ENCODE data around the gene PHF10.

Gene PHF10

DNA sequence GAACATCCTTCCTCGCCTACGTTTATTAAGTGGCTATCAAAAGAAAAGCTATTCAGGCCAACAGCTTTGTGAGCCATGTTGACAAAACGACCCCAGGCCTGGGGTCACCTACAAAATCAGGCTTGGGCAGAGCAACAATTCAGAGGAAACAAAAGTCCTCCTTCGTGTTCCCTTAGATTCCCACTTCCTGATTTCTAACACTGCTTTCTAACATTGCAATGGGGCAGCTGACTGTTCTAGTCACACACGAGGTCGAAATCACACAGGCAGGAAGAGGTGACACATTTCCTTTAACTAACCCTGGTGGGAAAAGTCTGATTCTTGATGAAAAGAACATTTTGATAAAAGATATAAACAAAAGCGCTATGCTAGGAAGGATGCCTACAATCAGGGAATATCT is 54.4 kb downstream of the PHF10 start:
- DNase-seq = no peak

GRCh38 chr6:169669147-169669546 is 55.2 kb downstream of the PHF10 start:
- DNase-seq = no peak

DNA sequence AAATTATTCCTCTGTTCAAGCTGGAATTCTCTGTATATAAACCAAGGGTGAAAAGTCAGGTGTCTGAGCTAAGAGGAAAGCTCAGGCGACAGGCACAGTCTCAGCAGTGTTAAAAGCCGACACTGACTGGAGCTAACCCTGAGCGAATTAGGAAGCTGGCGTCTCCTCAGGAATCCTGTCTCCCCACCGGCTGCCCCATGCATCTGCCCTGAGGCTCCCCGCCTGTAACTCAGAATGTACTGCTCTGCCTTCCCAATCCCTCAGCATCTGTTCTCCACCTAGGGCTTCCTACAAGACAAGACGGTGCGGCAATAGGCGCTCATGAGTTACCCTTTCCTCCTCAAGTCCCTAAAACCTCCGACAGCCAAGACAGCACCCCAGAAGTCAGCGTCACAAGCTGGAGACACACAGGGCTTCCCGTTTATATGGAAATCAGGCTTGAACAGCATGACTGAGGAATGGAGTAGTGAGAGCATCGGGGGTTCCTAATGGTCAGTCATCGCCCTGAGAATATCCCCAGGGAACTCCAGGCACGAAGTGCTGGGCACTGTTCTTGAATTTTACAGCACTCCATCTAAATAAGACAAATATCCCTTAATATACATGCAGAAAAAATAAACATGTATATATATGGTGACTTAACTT is 56.0 kb downstream of the PHF10 start:
- DNase-seq = no peak

- no peak for DNase-seq
Observed at GRCh38 chr6:169667716-169668115, 56.6 kb downstream of the PHF10 start.

DNA sequence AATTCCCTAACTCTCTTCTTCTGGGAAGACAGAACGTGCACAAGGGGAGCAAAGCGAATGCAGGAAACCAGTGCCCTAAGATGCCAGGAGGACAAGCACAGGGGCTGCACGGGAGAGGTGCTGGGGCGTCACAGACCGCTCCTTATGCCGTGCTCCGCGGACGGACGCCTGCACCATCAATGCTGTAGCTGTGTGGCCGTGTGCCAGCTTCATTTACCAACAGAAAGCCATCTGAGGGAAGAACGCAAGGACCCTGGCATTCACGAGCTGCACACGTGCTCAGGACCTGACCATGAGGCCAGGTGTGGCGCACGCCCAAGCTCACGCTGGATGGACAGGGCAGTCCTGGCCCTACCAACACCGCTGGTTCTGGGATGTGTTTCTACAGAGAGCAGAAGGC is 57.9 kb downstream of the PHF10 start:
- no peak for DNase-seq

DNA sequence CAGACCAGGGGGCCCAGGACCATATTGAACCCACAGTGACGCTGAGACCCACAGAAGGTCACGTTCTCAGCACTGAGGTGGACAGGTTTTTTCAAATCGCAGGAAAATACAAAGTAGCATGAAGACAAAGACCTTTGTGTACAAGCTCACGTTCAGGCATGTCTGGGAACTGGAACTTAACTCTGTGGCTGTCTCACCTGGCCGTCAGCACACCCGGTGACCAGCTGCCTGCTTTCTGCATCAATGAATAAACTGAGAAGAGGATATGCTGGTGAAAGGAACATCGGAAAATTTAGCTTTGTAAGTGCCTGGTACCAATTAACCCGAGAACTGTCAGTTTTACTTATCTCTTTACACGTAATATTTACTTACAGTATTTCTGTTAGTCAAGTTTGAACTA is 59.0 kb downstream of the PHF10 start:
- no peak for DNase-seq

- no peak for DNase-seq
Observed at GRCh38 chr6:169664227-169664626, 60.1 kb downstream of the PHF10 start.

DNA sequence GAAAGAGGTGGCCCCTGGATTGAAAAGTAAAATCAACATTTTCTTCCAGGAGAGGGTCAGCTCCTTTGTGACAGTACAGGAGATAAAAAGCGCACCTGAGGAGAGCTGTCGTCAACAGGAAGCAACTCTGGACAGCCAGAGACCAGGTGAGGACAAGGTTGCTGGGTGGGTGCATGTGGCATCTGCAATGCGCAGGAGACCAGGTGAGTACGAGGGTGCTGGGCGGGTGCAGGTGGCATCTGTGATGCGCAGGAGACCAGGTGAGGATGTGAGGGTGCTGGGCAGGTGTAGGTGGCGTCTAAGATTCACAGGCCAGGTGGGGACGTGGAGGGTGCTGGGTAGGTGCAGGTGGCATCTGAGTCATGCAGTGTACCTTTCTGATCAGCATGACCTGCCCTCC is 60.8 kb downstream of the PHF10 start:
- no peak for DNase-seq

GRCh38 chr6:169661391-169661756 is 62.9 kb downstream of the PHF10 start:
- DNase-seq = no peak

- no peak for DNase-seq
Observed at GRCh38 chr6:169660751-169661390, 63.4 kb downstream of the PHF10 start.

GRCh38 chr6:169659820-169660610 is 64.3 kb downstream of the PHF10 start:
- no peak for DNase-seq

GRCh38 chr6:169657284-169657610 is 67.1 kb downstream of the PHF10 start:
- DNase-seq = no peak

- DNase-seq = no peak
Observed at GRCh38 chr6:169656546-169657283, 67.6 kb downstream of the PHF10 start.

DNA sequence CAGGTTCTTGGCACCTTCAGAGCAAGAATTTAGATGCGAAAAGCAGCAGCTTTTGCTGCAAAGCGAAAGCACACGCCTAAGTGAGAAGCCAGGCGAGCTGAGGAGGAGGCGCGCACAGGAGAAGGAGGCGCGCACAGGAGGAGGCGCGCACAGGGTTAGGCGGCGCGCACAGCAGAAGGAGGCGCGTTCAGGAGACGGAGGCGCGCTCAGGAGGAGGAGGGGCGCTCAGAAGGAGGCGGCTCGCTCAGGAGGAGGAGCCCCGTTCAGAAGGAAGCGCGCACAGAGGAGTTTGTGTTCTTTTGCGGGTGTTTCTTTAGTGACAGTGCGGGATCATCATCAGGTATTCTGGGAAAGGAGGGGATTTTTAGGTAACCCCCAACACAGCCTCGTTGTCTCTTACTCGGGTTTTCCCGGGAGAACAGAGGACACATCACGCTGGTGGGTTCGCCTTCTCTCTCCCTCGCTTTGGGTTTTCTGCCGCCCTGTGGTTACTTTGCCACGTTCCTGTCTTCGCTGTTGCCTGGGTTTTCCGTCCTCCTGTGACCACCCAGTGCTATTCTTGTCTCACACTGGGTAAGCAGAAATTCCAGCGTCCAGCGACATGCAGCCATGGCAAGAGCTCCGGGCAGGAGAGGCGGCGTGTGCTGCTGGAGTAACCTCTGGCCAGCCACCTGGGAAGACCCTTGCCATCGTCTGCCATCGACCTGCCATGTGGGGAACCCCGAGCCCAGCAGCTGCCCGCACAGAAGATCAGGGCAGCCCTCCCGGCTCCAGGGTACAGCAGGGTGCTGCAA is 69.5 kb downstream of the PHF10 start:
- DNase-seq = peak; percentile 86
